Osteoblast (primary cell): ENCODE results near the gene SCAANT1. TPM values are rescaled to one million over a fixed set of nuclear protein-coding genes. Genes with fewer than 3 reads are reported as not detected.

Source experiments
- DNase-seq: peaks from one replicate; pipeline ENCODE4 v3.0.0; 2011; ENCODE audit warnings: low spot score, mixed read lengths; ENCODE audit not compliant: insufficient read length; ENCODE audit errors: missing footprints
- H2AFZ ChIP-seq: 2 replicates; pipeline ENCODE4 v1.6.0; 2011; ENCODE audit warnings: mild to moderate bottlenecking, low read length
- H3K27ac ChIP-seq: 2 replicates; pipeline ENCODE4 v1.5.1; 2011; ENCODE audit warnings: mild to moderate bottlenecking, low read depth, low read length, moderate library complexity
- H3K27me3 ChIP-seq: 2 replicates; pipeline ENCODE4 v1.6.0; 2012; ENCODE audit warnings: mild to moderate bottlenecking, control low read depth, inconsistent platforms, low read length, moderate library complexity; ENCODE audit not compliant: insufficient read depth
- H3K36me3 ChIP-seq: 2 replicates; pipeline ENCODE4 v1.5.1; 2011; ENCODE audit warnings: mild to moderate bottlenecking, low read length, control low read depth, moderate library complexity; ENCODE audit not compliant: insufficient read depth
- H3K4me1 ChIP-seq: 2 replicates; pipeline ENCODE4 v1.5.1; 2011; ENCODE audit warnings: mild to moderate bottlenecking, low read length, control low read depth, moderate library complexity; ENCODE audit not compliant: insufficient read depth
- H3K4me2 ChIP-seq: 2 replicates; pipeline ENCODE4 v1.6.0; 2011; ENCODE audit warnings: mild to moderate bottlenecking, low read length; ENCODE audit not compliant: insufficient read depth
- H3K4me3 ChIP-seq: fragments of 200-600 bp; sonication (generic); 3 replicates; pipeline ENCODE4 v1.5.1; 2012; ENCODE audit warnings: mild to moderate bottlenecking, low read length, inconsistent platforms; ENCODE audit not compliant: insufficient read depth
- H3K79me2 ChIP-seq: 2 replicates; pipeline ENCODE4 v1.6.0; 2012; ENCODE audit warnings: mild to moderate bottlenecking, low read length, control low read depth, inconsistent platforms; ENCODE audit not compliant: insufficient read depth
- H3K9me3 ChIP-seq: 2 replicates; pipeline ENCODE4 v1.5.1; 2011; ENCODE audit warnings: low read depth, low read length, control low read depth
- H4K20me1 ChIP-seq: 2 replicates; pipeline ENCODE4 v1.6.0; 2012; ENCODE audit warnings: mild to moderate bottlenecking, low read length, control low read depth; ENCODE audit not compliant: insufficient read depth
- CTCF ChIP-seq: IDR thresholded peaks from 2 replicates; pipeline ENCODE4 v1.5.1; 2011; ENCODE audit warnings: mild to moderate bottlenecking, low read depth, low read length, moderate library complexity; ENCODE audit errors: extremely low read depth
- total RNA-seq: library from RNA; depleted of rRNA; stranded (reverse); fragments of >200 nt; gene quantifications from 2 replicates; pipeline ENCODE4 v1.2.3, GENCODE V29; 2012

Gene SCAANT1
- total RNA-seq, 1 donor, result not detected

DNA sequence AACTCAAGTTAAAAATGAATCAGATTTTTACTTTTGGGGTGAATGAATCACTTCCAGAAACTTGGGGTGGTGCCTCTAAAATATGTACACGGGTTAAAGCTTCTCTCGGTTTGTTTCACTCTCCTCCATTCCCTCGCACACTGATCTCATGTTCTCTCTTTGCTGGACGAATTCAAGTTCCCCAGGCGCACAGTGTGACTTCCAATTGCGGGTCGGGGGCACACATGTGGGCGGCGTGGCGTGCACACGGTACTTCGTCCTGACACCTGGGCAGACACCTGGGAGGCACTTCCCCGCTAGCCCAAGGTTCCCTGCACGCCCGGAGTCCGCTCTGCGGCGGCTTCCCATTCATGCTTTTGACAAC lies 692 bp downstream of the SCAANT1 start:
- Histone ChIP-seq H2AFZ (peak overlapping the region; percentile 84), H3K9me3 (no peaks in the 10 kb centered on the region), H3K27me3 (no peaks in the 10 kb centered on the region), H3K36me3 (peaks cover 12% of the 10 kb centered on the region), H3K27ac (peak overlapping the region; percentile 93), H3K4me2 (peak overlapping the region; percentile 96), H4K20me1 (peaks cover 11% of the 10 kb centered on the region), H3K79me2 (peaks cover 64% of the 10 kb centered on the region), H3K4me1 (peaks cover 29% of the 10 kb centered on the region), H3K4me3 (peak overlapping the region; percentile 88)
- DNase-seq, result peak; percentile 92
- TF ChIP-seq CTCF, result no peak

- Histone ChIP-seq H4K20me1 (peaks cover 9% of the 10 kb centered on the region), H3K27me3 (no peaks in the 10 kb centered on the region), H3K36me3 (peaks cover 7% of the 10 kb centered on the region), H2AFZ (peak overlapping the region; percentile 84), H3K27ac (peak overlapping the region; percentile 93), H3K4me2 (peak overlapping the region; percentile 96), H3K4me1 (peaks cover 29% of the 10 kb centered on the region), H3K9me3 (no peaks in the 10 kb centered on the region), H3K79me2 (peaks cover 64% of the 10 kb centered on the region), H3K4me3 (peak overlapping the region; percentile 88)
- no peak for TF ChIP-seq CTCF
- DNase-seq, result peak; percentile 64
These were observed 1.3 kb downstream of the SCAANT1 start for GRCh38 chr3:63910891-63911290.

DNA sequence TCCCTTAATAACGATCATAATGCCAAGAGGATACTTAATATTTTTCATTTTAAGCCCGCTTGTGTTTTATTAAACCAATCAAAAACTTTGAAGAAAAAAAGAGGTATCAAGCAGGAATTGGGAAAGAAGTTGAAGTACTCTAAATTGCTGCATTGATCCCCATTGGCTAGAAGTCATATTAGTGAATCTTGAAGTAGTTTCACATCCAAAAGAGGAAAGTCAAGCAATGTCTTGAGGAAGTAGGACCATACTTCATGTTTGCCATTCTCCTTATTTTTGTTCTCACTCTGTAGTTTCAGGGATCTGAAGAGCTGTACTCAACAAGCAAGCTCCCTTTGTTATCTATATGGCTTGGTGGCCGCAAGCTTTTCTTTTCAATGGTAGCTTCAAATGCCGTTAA lies 2.2 kb downstream of the SCAANT1 start:
- H3K36me3 ChIP-seq, result peaks cover 7% of the 10 kb centered on the region
- peaks cover 9% of the 10 kb centered on the region for H4K20me1 ChIP-seq
- no peak overlapping the region for H3K4me2 ChIP-seq
- peaks cover 59% of the 10 kb centered on the region for H3K79me2 ChIP-seq
- no peaks in the 10 kb centered on the region for H3K9me3 ChIP-seq
- no peak for TF ChIP-seq CTCF
- H2AFZ ChIP-seq, result no peak overlapping the region
- H3K4me1 ChIP-seq, result peaks cover 29% of the 10 kb centered on the region
- H3K4me3 ChIP-seq, result no peak overlapping the region
- H3K27ac ChIP-seq, result no peak overlapping the region
- DNase-seq, result no peak
- no peaks in the 10 kb centered on the region for H3K27me3 ChIP-seq

DNA sequence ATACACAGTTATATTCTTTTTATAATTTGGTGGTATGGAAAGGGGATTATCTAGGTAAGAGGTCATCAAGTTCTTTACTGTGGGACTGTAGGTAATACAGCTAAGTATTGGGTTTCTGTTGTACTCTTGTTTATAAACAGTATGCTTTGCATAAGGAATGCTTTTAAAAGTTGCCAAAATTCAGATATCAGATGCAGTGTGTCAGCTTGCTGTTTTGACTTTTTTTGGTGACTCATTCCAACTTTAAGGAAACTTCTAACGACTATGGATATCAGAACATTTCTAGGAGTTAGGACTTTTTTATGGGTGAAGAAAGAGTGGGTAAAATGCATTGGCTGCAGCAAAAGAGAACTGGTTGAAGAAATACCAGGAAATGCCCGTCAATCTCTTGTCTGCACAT lies 2.8 kb downstream of the SCAANT1 start:
- Histone ChIP-seq H3K27me3 (no peaks in the 10 kb centered on the region), H4K20me1 (peaks cover 9% of the 10 kb centered on the region), H3K4me3 (no peak overlapping the region), H3K27ac (no peak overlapping the region), H3K9me3 (no peaks in the 10 kb centered on the region), H3K4me1 (peaks cover 29% of the 10 kb centered on the region), H3K4me2 (no peak overlapping the region), H3K79me2 (peaks cover 57% of the 10 kb centered on the region), H3K36me3 (peaks cover 7% of the 10 kb centered on the region), H2AFZ (no peak overlapping the region)
- DNase-seq, result peak; percentile 71
- no peak for TF ChIP-seq CTCF
